Gastroesophageal sphincter (tissue), 4 donors: ENCODE data around the gene BACH2. TPM values are rescaled to one million over a fixed set of nuclear protein-coding genes. Genes with fewer than 3 reads are reported as not detected.

Source experiments
- ATAC-seq: fragments of 150-250 bp; one replicate; pipeline ENCODE4 v1.9.1; 2016; ENCODE audit warnings: mild to moderate bottlenecking, moderate library complexity
- H3K27ac ChIP-seq, 4 donors: fragments of 200-600 bp; sonication (generic) in 3 of 4; 1 replicate in 3 of 4; 2 replicates in 1 of 4; pipeline ENCODE4 v1.5.1; 2016 to 2019
- H3K27me3 ChIP-seq: fragments of 200-600 bp; sonication (generic); one replicate; pipeline ENCODE4 v1.5.1; 2019
- H3K36me3 ChIP-seq, 2 donors: fragments of 200-600 bp; sonication (generic); one replicate each; pipeline ENCODE4 v1.5.1; 2019; ENCODE audit warnings: control low read depth in 1 of 2
- H3K4me1 ChIP-seq, 3 donors: fragments of 200-600 bp; sonication (generic); 1 replicate in 2 of 3; 2 replicates in 1 of 3; pipeline ENCODE4 v1.5.1; 2016 to 2019; ENCODE audit warnings: control low read depth in 2 of 3
- H3K4me3 ChIP-seq, 2 donors: fragments of 200-600 bp; sonication (generic); one replicate each; pipeline ENCODE4 v1.5.1; 2019; ENCODE audit warnings: mild to moderate bottlenecking in 1 of 2, moderate library complexity in 1 of 2
- H3K9me3 ChIP-seq, 3 donors: fragments of 200-600 bp; sonication (generic); one replicate each; pipeline ENCODE4 v1.5.1; 2017 to 2019; ENCODE audit warnings: control low read depth in 2 of 3
- EP300 ChIP-seq: sonication (generic); formaldehyde crosslinking; IDR thresholded peaks from one replicate; pipeline ENCODE4 v1.6.1; 2017; ENCODE audit warnings: antibody characterized with exemption, mild to moderate bottlenecking
- POLR2A ChIP-seq, 2 donors: fragments of 450-650 bp; IDR thresholded peaks; one replicate each; pipeline ENCODE4 v1.6.1; 2017; ENCODE audit warnings: antibody characterized with exemption in 2 of 2, mild to moderate bottlenecking in 2 of 2, moderate library complexity in 1 of 2
- POLR2AphosphoS5 ChIP-seq: sonication (generic); formaldehyde crosslinking; IDR thresholded peaks from one replicate; pipeline ENCODE4 v1.6.1; 2017; ENCODE audit warnings: antibody characterized with exemption
- WGBS, 2 donors: methylation state at CpG; one replicate each; pipeline ENCODE4 v1.1.5; 2018; ENCODE audit warnings: low coverage in 1 of 2; 5-methylcytosine and 5-hydroxymethylcytosine counted together
- total RNA-seq, 4 donors: library from RNA; depleted of rRNA; stranded (reverse); fragments of >200 nt; gene quantifications; one replicate each; pipeline ENCODE4 v1.1.0, GENCODE V29; 2016
- TF ChIP-seq, protein P1 (sequence below), 4 experiments: fragments of 200-600 bp in 2 of 4; fragments of 450-650 bp in 2 of 4; sonication (generic) in 1 of 4; IDR thresholded peaks; one replicate each; pipeline ENCODE4 v1.5.1; 2017 to 2019; ENCODE audit warnings: antibody characterized with exemption in 4 of 4, mild to moderate bottlenecking in 2 of 4, moderate library complexity in 2 of 4

Gene BACH2
- total RNA-seq, 4 donors from 2014 or later: 3.5 to 10.4 (median 3.9) TPM

DNA sequence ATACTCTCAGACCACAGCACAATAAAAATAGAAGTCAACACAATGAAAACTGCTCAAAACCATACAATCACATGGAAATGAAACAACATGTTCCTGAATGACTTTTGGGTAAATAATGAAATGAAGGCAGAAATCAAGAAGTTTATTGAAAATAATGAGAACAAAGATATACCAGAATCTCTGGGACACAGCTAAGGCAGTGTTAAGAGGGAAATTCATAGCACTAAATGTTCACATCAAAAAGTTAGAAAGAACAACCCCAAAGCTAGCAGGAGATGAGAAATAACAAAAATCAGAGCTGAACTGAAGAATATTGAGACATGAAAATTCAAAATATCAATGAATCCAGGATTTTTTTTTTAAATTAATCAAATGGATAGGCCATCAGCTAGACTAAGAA lies 183.3 kb downstream of the BACH2 start:
- H3K4me3 ChIP-seq: no peak overlapping the region
- peaks cover 0 to 21% (median 0%) of the 10 kb centered on the region in 3 donors for H3K9me3 ChIP-seq
- H3K36me3 ChIP-seq: no peaks in the 10 kb centered on the region
- no peaks in the 10 kb centered on the region for H3K4me1 ChIP-seq
- no peak overlapping the region for H3K27ac ChIP-seq
- H3K27me3 ChIP-seq: no peaks in the 10 kb centered on the region
- TF ChIP-seq POLR2AphosphoS5: no peak
- ATAC-seq: no peak

DNA sequence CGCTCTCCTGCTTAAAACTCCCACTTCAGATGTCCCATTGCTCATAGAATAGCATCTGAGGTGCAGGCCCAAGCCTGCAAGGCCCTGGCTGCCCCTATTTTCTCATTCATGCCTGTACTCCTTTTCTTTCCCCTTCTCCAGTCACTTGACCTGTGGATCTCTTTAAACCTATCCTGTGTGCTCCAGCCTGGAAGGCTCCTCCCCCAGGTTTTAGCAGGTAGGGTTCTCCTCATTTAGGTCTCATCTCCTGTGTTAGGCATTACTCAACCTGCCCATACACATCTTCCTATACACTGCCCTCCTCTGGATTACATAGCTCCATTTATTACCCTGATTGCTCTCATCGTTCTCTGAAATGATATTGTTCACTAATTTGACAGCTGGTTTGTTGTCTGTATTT lies 185.3 kb downstream of the BACH2 start:
- Histone ChIP-seq H3K36me3 (no peaks in the 10 kb centered on the region), H3K9me3 (peaks cover 0 to 21% (median 0%) of the 10 kb centered on the region in 3 donors), H3K27me3 (no peaks in the 10 kb centered on the region), H3K27ac (no peak overlapping the region), H3K4me1 (no peaks in the 10 kb centered on the region), H3K4me3 (no peak overlapping the region)
- WGBS, 2 donors: 88 to 93% methylated on average over 2 of the region's 2 CpGs
- TF ChIP-seq, protein P1, sequence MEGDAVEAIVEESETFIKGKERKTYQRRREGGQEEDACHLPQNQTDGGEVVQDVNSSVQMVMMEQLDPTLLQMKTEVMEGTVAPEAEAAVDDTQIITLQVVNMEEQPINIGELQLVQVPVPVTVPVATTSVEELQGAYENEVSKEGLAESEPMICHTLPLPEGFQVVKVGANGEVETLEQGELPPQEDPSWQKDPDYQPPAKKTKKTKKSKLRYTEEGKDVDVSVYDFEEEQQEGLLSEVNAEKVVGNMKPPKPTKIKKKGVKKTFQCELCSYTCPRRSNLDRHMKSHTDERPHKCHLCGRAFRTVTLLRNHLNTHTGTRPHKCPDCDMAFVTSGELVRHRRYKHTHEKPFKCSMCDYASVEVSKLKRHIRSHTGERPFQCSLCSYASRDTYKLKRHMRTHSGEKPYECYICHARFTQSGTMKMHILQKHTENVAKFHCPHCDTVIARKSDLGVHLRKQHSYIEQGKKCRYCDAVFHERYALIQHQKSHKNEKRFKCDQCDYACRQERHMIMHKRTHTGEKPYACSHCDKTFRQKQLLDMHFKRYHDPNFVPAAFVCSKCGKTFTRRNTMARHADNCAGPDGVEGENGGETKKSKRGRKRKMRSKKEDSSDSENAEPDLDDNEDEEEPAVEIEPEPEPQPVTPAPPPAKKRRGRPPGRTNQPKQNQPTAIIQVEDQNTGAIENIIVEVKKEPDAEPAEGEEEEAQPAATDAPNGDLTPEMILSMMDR (IDR thresholded peaks at IDR 0.05): no peak
- ATAC-seq: no peak

DNA sequence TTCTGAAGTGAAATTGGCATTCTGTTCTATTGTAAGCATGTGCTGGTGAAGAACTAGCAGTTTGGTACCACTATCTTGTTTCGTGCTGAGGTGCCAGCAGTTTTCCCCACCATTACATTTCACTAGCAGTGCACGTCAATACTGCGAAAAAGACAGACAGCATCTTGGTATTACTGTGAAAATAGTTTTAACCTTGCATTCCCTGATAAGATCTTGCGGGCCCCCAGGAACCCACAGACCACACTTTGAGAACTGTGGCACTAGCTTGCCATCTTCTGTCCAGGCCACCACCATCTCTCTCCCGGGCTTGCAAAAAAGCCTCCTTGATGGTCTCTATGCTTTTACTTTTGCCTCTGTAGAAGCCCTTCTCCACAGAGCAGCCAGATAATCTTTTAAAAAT lies 185.7 kb downstream of the BACH2 start:
- Histone ChIP-seq H3K27ac (no peak overlapping the region), H3K4me3 (no peak overlapping the region), H3K36me3 (no peaks in the 10 kb centered on the region), H3K4me1 (no peaks in the 10 kb centered on the region), H3K27me3 (no peaks in the 10 kb centered on the region), H3K9me3 (peaks cover 0 to 19% (median 0%) of the 10 kb centered on the region in 3 donors)
- 93 to 97% methylated on average over 5 of the region's 5 CpGs for WGBS, 2 donors
- no peak for ATAC-seq
- TF ChIP-seq EP300 (no peak), POLR2A (IDR thresholded peaks at IDR 0.05) (no peak), POLR2AphosphoS5 (no peak)
- TF ChIP-seq, protein P1 (IDR thresholded peaks at IDR 0.05): no peak

DNA sequence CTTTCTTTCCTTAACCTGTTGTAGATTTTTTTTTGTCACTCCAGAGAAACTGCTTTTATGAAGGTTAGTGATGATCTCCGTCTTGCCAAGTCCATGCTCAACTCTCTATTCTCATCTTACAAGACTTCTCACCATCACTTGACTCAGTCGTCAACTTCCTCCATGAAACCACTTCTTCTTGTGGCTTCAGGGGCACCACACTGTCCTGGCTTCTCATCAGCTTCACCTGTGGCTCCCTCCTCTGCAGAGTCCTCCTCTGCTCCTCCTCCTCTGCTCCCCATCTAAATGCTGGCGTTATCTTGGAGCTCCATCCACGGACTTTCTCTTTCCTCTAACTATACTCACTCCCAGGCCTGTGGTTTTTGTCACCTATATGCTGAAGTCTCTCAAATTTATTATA lies 187.5 kb downstream of the BACH2 start:
- H3K36me3 ChIP-seq: no peaks in the 10 kb centered on the region
- no peak for ATAC-seq
- WGBS, 2 donors: 67 to 86% methylated on average over 2 to 4 of the region's 4 CpGs

DNA sequence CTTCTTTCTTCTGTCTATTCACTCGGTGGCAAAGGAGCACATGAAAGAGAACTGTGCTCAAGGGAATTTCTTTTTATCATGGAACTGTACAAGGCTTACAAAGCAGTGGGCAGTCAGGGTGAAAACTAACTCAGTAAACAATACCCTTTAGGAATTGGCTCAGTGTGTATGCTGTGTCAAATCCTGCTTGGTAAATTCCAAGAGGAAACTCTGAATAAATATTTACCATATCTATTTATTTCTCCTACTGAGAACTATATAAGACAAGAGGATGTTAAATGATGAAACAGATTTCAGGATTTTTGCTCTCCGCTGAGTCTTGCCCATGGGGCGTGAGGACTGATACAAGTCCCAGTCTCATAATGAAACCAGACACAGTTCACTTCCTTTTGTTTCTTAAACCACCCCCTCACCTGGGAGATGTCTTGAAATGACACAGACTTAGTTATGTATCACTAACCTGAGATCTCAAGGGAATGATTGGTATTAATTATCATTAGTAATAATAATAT lies 188.8 kb downstream of the BACH2 start:
- H3K4me3 ChIP-seq: no peak overlapping the region
- no peaks in the 10 kb centered on the region for H3K27me3 ChIP-seq
- H3K27ac ChIP-seq: no peak overlapping the region
- 56 to 64% methylated on average over 1 to 3 of the region's 3 CpGs for WGBS, 2 donors
- H3K9me3 ChIP-seq: peaks cover 0 to 3% (median 0%) of the 10 kb centered on the region in 3 donors
- TF ChIP-seq POLR2AphosphoS5 (no peak), EP300 (no peak), POLR2A (IDR thresholded peaks at IDR 0.05) (no peak)
- TF ChIP-seq, protein P1 (IDR thresholded peaks at IDR 0.05): no peak
- no peaks in the 10 kb centered on the region for H3K36me3 ChIP-seq
- no peak for ATAC-seq
- H3K4me1 ChIP-seq: no peaks in the 10 kb centered on the region

More for the DNA sequence above, 187.5 kb downstream of the BACH2 start:
- no peaks in the 10 kb centered on the region for H3K27me3 ChIP-seq
- TF ChIP-seq POLR2AphosphoS5 (no peak), POLR2A (IDR thresholded peaks at IDR 0.05) (no peak), EP300 (no peak)
- TF ChIP-seq, protein P1 (IDR thresholded peaks at IDR 0.05): no peak
- peaks cover 0 to 16% (median 0%) of the 10 kb centered on the region in 3 donors for H3K9me3 ChIP-seq
- H3K4me3 ChIP-seq: no peak overlapping the region
- H3K4me1 ChIP-seq: no peaks in the 10 kb centered on the region
- H3K27ac ChIP-seq: no peak overlapping the region
